ENCODE measurements around the gene EDIL3. TPM values are rescaled to one million over a fixed set of nuclear protein-coding genes. Genes with fewer than 3 reads are reported as not detected.

EDIL3 gene
- total and polyA plus RNA-seq, 2 of the 8 experiments (the other 6 are each of a cell fraction or from before 2014, with no cell fraction given): 14.7 to 47.2 TPM

GRCh38 chr5:84370176-84370575, 14.5 kb downstream of the EDIL3 start:
- no peaks in the 10 kb centered on the region for H3K23me2 ChIP-seq (ENCODE audit: low read depth, low read length)
- H3K36me3 ChIP-seq (ENCODE audit: control insufficient read depth in 2 of 4, insufficient read depth in 4 of 4, low read length in 3 of 4): no peaks in the 10 kb centered on the region
- no peak overlapping the region for H2BK15ac ChIP-seq (ENCODE audit: low read length)
- no peak overlapping the region for H2AK5ac ChIP-seq (ENCODE audit: low read depth, low read length)
- FAIRE-seq: no peak
- no peak overlapping the region for H4K8ac ChIP-seq (ENCODE audit: extremely low read depth, insufficient read depth, low read length)
- H4K5ac ChIP-seq (ENCODE audit: insufficient read length, low read depth, low read length): no peak overlapping the region
- no peak overlapping the region for H3K23ac ChIP-seq (ENCODE audit: insufficient read length)
- H3K27ac ChIP-seq (ENCODE audit: low read depth, low read length): no peak overlapping the region
- H3K18ac ChIP-seq (ENCODE audit: extremely low read depth, low read length): no peak overlapping the region
- 82% methylated on average over 2 of the region's 2 CpGs; no CpG with 5 or more reads in 1 of the 2 experiments for WGBS, 2 experiments (ENCODE audit: extremely low coverage in 1 of 2, insufficient coverage in 1 of 2, insufficient read length in 1 of 2, insufficient replicate concordance in 2 of 2, low coverage in 1 of 2, low lambda C conversion rate in 2 of 2, missing lambda C conversion rate in 1 of 2)
- no peak overlapping the region for H4K91ac ChIP-seq (replicated peaks; ENCODE audit: insufficient read length, low read length)
- H3K14ac ChIP-seq (ENCODE audit: insufficient read length): no peak overlapping the region
- H3K4ac ChIP-seq (replicated peaks; ENCODE audit: insufficient read length, low read depth, low read length): no peak overlapping the region
- POLR2A ChIA-PET (ENCODE audit: partially characterized antibody): interaction anchor here (2.1 kb wide), 1 partner anchor 13 kb away, joined by 9 read pairs; no protein-coding TSS in a partner anchor
- CTCF ChIA-PET (ENCODE audit: partially characterized antibody): interaction anchor here (0.8 to 1.4 kb wide), 3 partner anchors 10 to 442 kb away, joined by 3 to 5 read pairs (median 3); no protein-coding TSS in a partner anchor
- H3K79me1 ChIP-seq (ENCODE audit: low read depth, low read length): no peaks in the 10 kb centered on the region
- no peaks in the 10 kb centered on the region for H3K9me3 ChIP-seq (ENCODE audit: insufficient read depth in 2 of 2, low read depth in 1 of 2, low read length in 1 of 2)
- H2AFZ ChIP-seq (ENCODE audit: low read length): no peak overlapping the region
- no peak overlapping the region for H2BK12ac ChIP-seq (ENCODE audit: low read depth, low read length)
- no peak overlapping the region for H2BK20ac ChIP-seq (ENCODE audit: low read length)
- no peak for DNase-seq (ENCODE audit: low read depth in 1 of 2, low spot score in 2 of 2)
- no peak overlapping the region for H3K9ac ChIP-seq (replicated peaks in 1 of 4; ENCODE audit: extremely low read depth in 1 of 4, low read depth in 3 of 4, low read length in 3 of 4)
- no peak overlapping the region for H3K56ac ChIP-seq (replicated peaks; ENCODE audit: insufficient read length, low read depth, low read length)
- no peaks in the 10 kb centered on the region for H3K27me3 ChIP-seq (replicated peaks in 1 of 4; ENCODE audit: control insufficient read depth in 3 of 4, extremely low read depth in 1 of 4, insufficient read depth in 3 of 4, low read length in 3 of 4)
- no peak overlapping the region for H3K4me2 ChIP-seq (ENCODE audit: insufficient read depth in 1 of 2, low read depth in 2 of 2, low read length in 2 of 2)
- no peak overlapping the region for H3K4me3 ChIP-seq (ENCODE audit: extremely low read depth in 1 of 4, insufficient read depth in 2 of 4, low read depth in 3 of 4, low read length in 4 of 4)
- no peak overlapping the region for H2BK5ac ChIP-seq (ENCODE audit: low read depth, low read length)
- H3K79me2 ChIP-seq (ENCODE audit: control insufficient read depth in 1 of 2, insufficient read depth in 2 of 2, low read length in 2 of 2): peaks cover 0 to 50% of the 10 kb centered on the region in 2 experiments; a peak in 2 of 4 replicates
- H3K4me1 ChIP-seq (replicated peaks in 1 of 4; ENCODE audit: control insufficient read depth in 3 of 4, insufficient read depth in 4 of 4, low read length in 3 of 4): peaks cover 0 to 3% (median 0%) of the 10 kb centered on the region in 4 experiments; a peak in 1 of 7 replicates
- no peaks in the 10 kb centered on the region for H4K20me1 ChIP-seq (replicated peaks in 1 of 2; ENCODE audit: control insufficient read depth in 1 of 2, insufficient read depth in 2 of 2, low read length in 2 of 2)
- H2BK120ac ChIP-seq (replicated peaks; ENCODE audit: low read depth, low read length): no peak overlapping the region
- no peak for TF ChIP-seq CHD2 (IDR thresholded peaks at IDR 0.05; ENCODE audit: low read length)
- TF ChIP-seq RBBP5 (IDR thresholded peaks at IDR 0.05; ENCODE audit: borderline replicate concordance, low read depth, low read length): no peak
- TF ChIP-seq EZH2 (IDR thresholded peaks at IDR 0.05; ENCODE audit: low read depth, low read length, severe bottlenecking): no peak
- TF ChIP-seq RFX5 (IDR thresholded peaks at IDR 0.05; ENCODE audit: borderline replicate concordance, low read depth, low read length): no peak
- TF ChIP-seq GTF2F1 (IDR thresholded peaks at IDR 0.05; ENCODE audit: borderline replicate concordance, low read depth, low read length): no peak
- TF ChIP-seq FOSL1 (IDR thresholded peaks at IDR 0.05; ENCODE audit: insufficient read depth, low read depth, low read length): no peak
- TF ChIP-seq SUZ12 (IDR thresholded peaks at IDR 0.05; ENCODE audit: low read length): no peak
- no peak for TF ChIP-seq NANOG (IDR thresholded peaks at IDR 0.05; ENCODE audit: insufficient read depth, low read depth, low read length, poor library complexity, severe bottlenecking)
- no peak for TF ChIP-seq RXRA (IDR thresholded peaks at IDR 0.05; ENCODE audit: insufficient read depth, low read depth, low read length)
- TF ChIP-seq SP1 (IDR thresholded peaks at IDR 0.05; ENCODE audit: low read depth, low read length): no peak
- TF ChIP-seq CTBP2 (IDR thresholded peaks at IDR 0.05; ENCODE audit: borderline replicate concordance, insufficient read depth, insufficient read length, low read length): no peak
- TF ChIP-seq TEAD4 (IDR thresholded peaks at IDR 0.05; ENCODE audit: low read depth, low read length): no peak

All from H1 (cell line).